OCI-LY1 (cell line): ENCODE results near the gene SP5.
"Not testable (repeated sequence)": the region's sequence is repeated elsewhere in the genome, so short reads cannot be mapped to it uniquely, and the experiment has no call there.

Source experiments
- H2AFZ ChIP-seq: fragments of 200-600 bp; sonication (generic), shearing (Covaris generic); 2 replicates; pipeline ENCODE4 v1.6.0; 2014; ENCODE audit warnings: antibody characterized with exemption, mild to moderate bottlenecking, low read length
- H3F3A ChIP-seq: fragments of 200-600 bp; sonication (generic), shearing (Covaris generic); 2 replicates; pipeline ENCODE4 v1.6.0; 2014; ENCODE audit warnings: mild to moderate bottlenecking, antibody characterized with exemption, low read length, moderate library complexity; ENCODE audit not compliant: insufficient read depth
- H3K27ac ChIP-seq: fragments of 200-600 bp; sonication (generic); 2 replicates; pipeline ENCODE4 v1.5.1; 2014; ENCODE audit warnings: low read length, mixed run types, mild to moderate bottlenecking, low read depth; ENCODE audit not compliant: poor library complexity, severe bottlenecking
- H3K27me3 ChIP-seq: fragments of 200-600 bp; sonication (generic); 2 replicates; pipeline ENCODE4 v1.6.0; 2014; ENCODE audit warnings: antibody characterized with exemption, mild to moderate bottlenecking, low read length, moderate library complexity; ENCODE audit not compliant: insufficient read depth
- H3K36me3 ChIP-seq: fragments of 200-600 bp; sonication (generic); 2 replicates; pipeline ENCODE4 v1.6.1; 2014; ENCODE audit warnings: mild to moderate bottlenecking, antibody characterized with exemption, low read length, moderate library complexity, mixed read lengths; ENCODE audit not compliant: insufficient read depth
- H3K4me1 ChIP-seq: fragments of 200-600 bp; sonication (generic); 2 replicates; pipeline ENCODE4 v1.5.1; 2014; ENCODE audit warnings: mild to moderate bottlenecking, low read length, moderate library complexity; ENCODE audit not compliant: insufficient read depth, severe bottlenecking
- H3K4me2 ChIP-seq: fragments of 200-600 bp; sonication (generic), shearing (Covaris generic); 2 replicates; pipeline ENCODE4 v1.6.1; 2014; ENCODE audit warnings: low read length
- H3K4me3 ChIP-seq: fragments of 200-600 bp; sonication (generic); 2 replicates; pipeline ENCODE4 v1.5.1; 2014; ENCODE audit warnings: low read length, low read depth, mild to moderate bottlenecking, mixed read lengths; ENCODE audit not compliant: poor library complexity, severe bottlenecking
- H3K79me2 ChIP-seq: fragments of 200-600 bp; shearing (Covaris generic); 2 replicates; pipeline ENCODE4 v1.6.1; 2016; ENCODE audit warnings: mixed run types, low read length, mixed read lengths; ENCODE audit not compliant: insufficient read depth
- H3K9ac ChIP-seq: fragments of 200-600 bp; sonication (generic), shearing (Covaris generic); 2 replicates; pipeline ENCODE4 v1.6.1; 2014; ENCODE audit warnings: mild to moderate bottlenecking, low read length, mixed read lengths
- H3K9me2 ChIP-seq: fragments of 200-600 bp; sonication (generic), shearing (Covaris generic); 2 replicates; pipeline ENCODE4 v1.6.1; 2014; ENCODE audit warnings: low read depth, mild to moderate bottlenecking, low read length, mixed read lengths
- H3K9me3 ChIP-seq: fragments of 200-600 bp; shearing (Covaris generic); 2 replicates; pipeline ENCODE4 v1.6.1; 2014; ENCODE audit warnings: low read length, mixed read lengths
- H4K20me1 ChIP-seq: fragments of 200-600 bp; sonication (generic), shearing (Covaris generic); 2 replicates; pipeline ENCODE4 v1.6.0; 2016; ENCODE audit warnings: mild to moderate bottlenecking, low read length; ENCODE audit not compliant: insufficient read depth
- CTCF ChIP-seq: fragments of 200-600 bp; sonication (generic), shearing (Covaris generic); IDR thresholded peaks from 2 replicates; pipeline ENCODE4 v1.5.1; 2017; ENCODE audit warnings: mild to moderate bottlenecking, antibody characterized with exemption, low read length, moderate library complexity, mixed read lengths
- EZH2 ChIP-seq: fragments of 200-600 bp; sonication (generic), shearing (Covaris generic); IDR thresholded peaks from 2 replicates; pipeline ENCODE4 v1.8.0; 2017; ENCODE audit warnings: borderline replicate concordance, mixed run types, mild to moderate bottlenecking, antibody characterized with exemption, low read length, moderate library complexity, mixed read lengths

The SP5 gene

GRCh38 chr2:170670651-170671050 lies 44.5 kb upstream of the SP5 start:
- Histone ChIP-seq H3K4me1 (no peaks in the 10 kb centered on the region), H3K4me3 (no peak overlapping the region), H3K9me2 (no peaks in the 10 kb centered on the region), H3K27ac (no peak overlapping the region), H4K20me1 (no peaks in the 10 kb centered on the region), H3K79me2 (no peaks in the 10 kb centered on the region), H3K27me3 (no peaks in the 10 kb centered on the region), H3K4me2 (no peak overlapping the region), H3F3A (no peaks in the 10 kb centered on the region), H3K9me3 (no peaks in the 10 kb centered on the region), H2AFZ (no peak overlapping the region), H3K9ac (no peak overlapping the region), H3K36me3 (no peaks in the 10 kb centered on the region)
- no peak for TF ChIP-seq EZH2

GRCh38 chr2:170671079-170671478 lies 44.1 kb upstream of the SP5 start:
- no peaks in the 10 kb centered on the region for H3K79me2 ChIP-seq
- H3K27me3 ChIP-seq = no peaks in the 10 kb centered on the region
- no peak overlapping the region for H2AFZ ChIP-seq
- no peaks in the 10 kb centered on the region for H4K20me1 ChIP-seq
- H3K9me3 ChIP-seq = no peaks in the 10 kb centered on the region
- no peak overlapping the region for H3K4me3 ChIP-seq
- no peak overlapping the region for H3K4me2 ChIP-seq
- no peaks in the 10 kb centered on the region for H3K9me2 ChIP-seq
- H3K4me1 ChIP-seq = no peaks in the 10 kb centered on the region
- H3K36me3 ChIP-seq = no peaks in the 10 kb centered on the region
- TF ChIP-seq EZH2 (no peak), CTCF (no peak)
- no peaks in the 10 kb centered on the region for H3F3A ChIP-seq
- H3K27ac ChIP-seq = no peak overlapping the region
- no peak overlapping the region for H3K9ac ChIP-seq

- H4K20me1 ChIP-seq, H3K9me2 ChIP-seq, H3K36me3 ChIP-seq, H3K79me2 ChIP-seq, H3K27me3 ChIP-seq, H3F3A ChIP-seq, H3K9ac ChIP-seq, H2AFZ ChIP-seq, H3K4me3 ChIP-seq, H3K27ac ChIP-seq, H3K9me3 ChIP-seq, H3K4me2 ChIP-seq, H3K4me1 ChIP-seq: not testable (repeated sequence)
These were observed 40.9 kb upstream of the SP5 start for GRCh38 chr2:170674282-170674681.

GRCh38 chr2:170675701-170676100 lies 39.4 kb upstream of the SP5 start:
- no peak overlapping the region for H3K4me2 ChIP-seq
- H3K9me3 ChIP-seq = no peaks in the 10 kb centered on the region
- H3K4me1 ChIP-seq = peaks cover 22% of the 10 kb centered on the region
- H3K27me3 ChIP-seq = no peaks in the 10 kb centered on the region
- H3F3A ChIP-seq = no peaks in the 10 kb centered on the region
- no peak overlapping the region for H3K4me3 ChIP-seq
- H4K20me1 ChIP-seq = no peaks in the 10 kb centered on the region
- H3K9ac ChIP-seq = no peak overlapping the region
- no peak overlapping the region for H2AFZ ChIP-seq
- H3K27ac ChIP-seq = no peak overlapping the region
- no peaks in the 10 kb centered on the region for H3K36me3 ChIP-seq
- H3K79me2 ChIP-seq = no peaks in the 10 kb centered on the region
- no peak for TF ChIP-seq CTCF
- no peak for TF ChIP-seq EZH2
- H3K9me2 ChIP-seq = no peaks in the 10 kb centered on the region
